Measurements from ENCODE around the gene NEK5. TPM values are rescaled to one million over a fixed set of nuclear protein-coding genes. Genes with fewer than 3 reads are reported as not detected.

Gene NEK5
- total and polyA plus RNA-seq, 2 of the 8 experiments (the other 6 are each of a cell fraction or from before 2014, with no cell fraction given), result 0.12 to 0.35 TPM

DNA sequence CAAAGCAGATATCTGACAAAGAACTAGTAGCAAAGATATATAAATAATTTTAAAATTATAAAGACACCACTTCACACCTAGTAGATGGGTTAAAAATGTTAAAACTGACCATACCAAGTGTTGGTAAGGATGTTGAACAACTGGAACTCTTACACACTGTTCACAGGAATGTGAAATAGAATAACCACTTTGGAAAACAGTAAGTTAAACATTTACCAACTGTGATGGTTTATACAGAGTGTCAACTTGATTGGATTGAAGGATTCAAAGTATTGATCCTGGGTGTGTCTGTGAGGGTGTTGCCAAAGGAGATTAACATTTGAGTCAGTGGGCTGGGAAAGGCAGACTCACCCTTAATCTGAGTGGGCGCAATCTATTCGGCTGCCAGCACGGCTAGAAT is 85.2 kb downstream of the NEK5 start:
- H4K91ac ChIP-seq (replicated peaks; ENCODE audit: insufficient read length, low read length), result no peak overlapping the region
- H2AFZ ChIP-seq (ENCODE audit: low read length), result no peak overlapping the region
- H2BK20ac ChIP-seq (ENCODE audit: low read length), result no peak overlapping the region
- H3K79me1 ChIP-seq (ENCODE audit: low read depth, low read length), result no peaks in the 10 kb centered on the region
- H3K27me3 ChIP-seq (replicated peaks in 1 of 4; ENCODE audit: control insufficient read depth in 3 of 4, extremely low read depth in 1 of 4, insufficient read depth in 3 of 4, low read length in 3 of 4), result no peaks in the 10 kb centered on the region
- no peaks in the 10 kb centered on the region for H3K23me2 ChIP-seq (ENCODE audit: low read depth, low read length)
- H3K4me2 ChIP-seq (ENCODE audit: insufficient read depth in 1 of 2, low read depth in 2 of 2, low read length in 2 of 2), result no peak overlapping the region
- no peak overlapping the region for H4K8ac ChIP-seq (ENCODE audit: extremely low read depth, insufficient read depth, low read length)
- no peaks in the 10 kb centered on the region for H3K9me3 ChIP-seq (ENCODE audit: insufficient read depth in 2 of 2, low read depth in 1 of 2, low read length in 1 of 2)
- no peak overlapping the region for H2BK5ac ChIP-seq (ENCODE audit: low read depth, low read length)
- no peak overlapping the region for H3K27ac ChIP-seq (ENCODE audit: low read depth, low read length)
- no peak overlapping the region for H2BK15ac ChIP-seq (ENCODE audit: low read length)
- CTCF ChIA-PET (ENCODE audit: partially characterized antibody), result no interaction called here
- H3K79me2 ChIP-seq (ENCODE audit: control insufficient read depth in 1 of 2, insufficient read depth in 2 of 2, low read length in 2 of 2), result no peaks in the 10 kb centered on the region
- H2BK12ac ChIP-seq (ENCODE audit: low read depth, low read length), result no peak overlapping the region
- H4K20me1 ChIP-seq (replicated peaks in 1 of 2; ENCODE audit: control insufficient read depth in 1 of 2, insufficient read depth in 2 of 2, low read length in 2 of 2), result no peaks in the 10 kb centered on the region
- H3K14ac ChIP-seq (ENCODE audit: insufficient read length), result no peak overlapping the region
- H3K4me1 ChIP-seq (replicated peaks in 1 of 4; ENCODE audit: control insufficient read depth in 3 of 4, insufficient read depth in 4 of 4, low read length in 3 of 4), result no peaks in the 10 kb centered on the region
- no peaks in the 10 kb centered on the region for H3K36me3 ChIP-seq (ENCODE audit: control insufficient read depth in 2 of 4, insufficient read depth in 4 of 4, low read length in 3 of 4)
- POLR2A ChIA-PET (ENCODE audit: partially characterized antibody), result no interaction called here
- DNase-seq (ENCODE audit: low read depth in 1 of 2, low spot score in 2 of 2) (no peak), FAIRE-seq (no peak)
- H3K4me3 ChIP-seq (ENCODE audit: extremely low read depth in 1 of 4, insufficient read depth in 2 of 4, low read depth in 3 of 4, low read length in 4 of 4), result no peak overlapping the region
- H3K4ac ChIP-seq (replicated peaks; ENCODE audit: insufficient read length, low read depth, low read length), result no peak overlapping the region
- H4K5ac ChIP-seq (ENCODE audit: insufficient read length, low read depth, low read length), result no peak overlapping the region
- no peak overlapping the region for H3K56ac ChIP-seq (replicated peaks; ENCODE audit: insufficient read length, low read depth, low read length)
- no peak overlapping the region for H3K9ac ChIP-seq (replicated peaks in 1 of 4; ENCODE audit: extremely low read depth in 1 of 4, low read depth in 3 of 4, low read length in 3 of 4)
- 81% methylated on average over 3 of the region's 3 CpGs; no CpG with 5 or more reads in 1 of the 2 experiments for WGBS, 2 experiments (ENCODE audit: extremely low coverage in 1 of 2, insufficient coverage in 1 of 2, insufficient read length in 1 of 2, insufficient replicate concordance in 2 of 2, low coverage in 1 of 2, low lambda C conversion rate in 2 of 2, missing lambda C conversion rate in 1 of 2)
- no peak overlapping the region for H3K23ac ChIP-seq (ENCODE audit: insufficient read length)
- H3K18ac ChIP-seq (ENCODE audit: extremely low read depth, low read length), result no peak overlapping the region
- no peak overlapping the region for H2AK5ac ChIP-seq (ENCODE audit: low read depth, low read length)
- no peak overlapping the region for H2BK120ac ChIP-seq (replicated peaks; ENCODE audit: low read depth, low read length)
- TF ChIP-seq, protein P1, sequence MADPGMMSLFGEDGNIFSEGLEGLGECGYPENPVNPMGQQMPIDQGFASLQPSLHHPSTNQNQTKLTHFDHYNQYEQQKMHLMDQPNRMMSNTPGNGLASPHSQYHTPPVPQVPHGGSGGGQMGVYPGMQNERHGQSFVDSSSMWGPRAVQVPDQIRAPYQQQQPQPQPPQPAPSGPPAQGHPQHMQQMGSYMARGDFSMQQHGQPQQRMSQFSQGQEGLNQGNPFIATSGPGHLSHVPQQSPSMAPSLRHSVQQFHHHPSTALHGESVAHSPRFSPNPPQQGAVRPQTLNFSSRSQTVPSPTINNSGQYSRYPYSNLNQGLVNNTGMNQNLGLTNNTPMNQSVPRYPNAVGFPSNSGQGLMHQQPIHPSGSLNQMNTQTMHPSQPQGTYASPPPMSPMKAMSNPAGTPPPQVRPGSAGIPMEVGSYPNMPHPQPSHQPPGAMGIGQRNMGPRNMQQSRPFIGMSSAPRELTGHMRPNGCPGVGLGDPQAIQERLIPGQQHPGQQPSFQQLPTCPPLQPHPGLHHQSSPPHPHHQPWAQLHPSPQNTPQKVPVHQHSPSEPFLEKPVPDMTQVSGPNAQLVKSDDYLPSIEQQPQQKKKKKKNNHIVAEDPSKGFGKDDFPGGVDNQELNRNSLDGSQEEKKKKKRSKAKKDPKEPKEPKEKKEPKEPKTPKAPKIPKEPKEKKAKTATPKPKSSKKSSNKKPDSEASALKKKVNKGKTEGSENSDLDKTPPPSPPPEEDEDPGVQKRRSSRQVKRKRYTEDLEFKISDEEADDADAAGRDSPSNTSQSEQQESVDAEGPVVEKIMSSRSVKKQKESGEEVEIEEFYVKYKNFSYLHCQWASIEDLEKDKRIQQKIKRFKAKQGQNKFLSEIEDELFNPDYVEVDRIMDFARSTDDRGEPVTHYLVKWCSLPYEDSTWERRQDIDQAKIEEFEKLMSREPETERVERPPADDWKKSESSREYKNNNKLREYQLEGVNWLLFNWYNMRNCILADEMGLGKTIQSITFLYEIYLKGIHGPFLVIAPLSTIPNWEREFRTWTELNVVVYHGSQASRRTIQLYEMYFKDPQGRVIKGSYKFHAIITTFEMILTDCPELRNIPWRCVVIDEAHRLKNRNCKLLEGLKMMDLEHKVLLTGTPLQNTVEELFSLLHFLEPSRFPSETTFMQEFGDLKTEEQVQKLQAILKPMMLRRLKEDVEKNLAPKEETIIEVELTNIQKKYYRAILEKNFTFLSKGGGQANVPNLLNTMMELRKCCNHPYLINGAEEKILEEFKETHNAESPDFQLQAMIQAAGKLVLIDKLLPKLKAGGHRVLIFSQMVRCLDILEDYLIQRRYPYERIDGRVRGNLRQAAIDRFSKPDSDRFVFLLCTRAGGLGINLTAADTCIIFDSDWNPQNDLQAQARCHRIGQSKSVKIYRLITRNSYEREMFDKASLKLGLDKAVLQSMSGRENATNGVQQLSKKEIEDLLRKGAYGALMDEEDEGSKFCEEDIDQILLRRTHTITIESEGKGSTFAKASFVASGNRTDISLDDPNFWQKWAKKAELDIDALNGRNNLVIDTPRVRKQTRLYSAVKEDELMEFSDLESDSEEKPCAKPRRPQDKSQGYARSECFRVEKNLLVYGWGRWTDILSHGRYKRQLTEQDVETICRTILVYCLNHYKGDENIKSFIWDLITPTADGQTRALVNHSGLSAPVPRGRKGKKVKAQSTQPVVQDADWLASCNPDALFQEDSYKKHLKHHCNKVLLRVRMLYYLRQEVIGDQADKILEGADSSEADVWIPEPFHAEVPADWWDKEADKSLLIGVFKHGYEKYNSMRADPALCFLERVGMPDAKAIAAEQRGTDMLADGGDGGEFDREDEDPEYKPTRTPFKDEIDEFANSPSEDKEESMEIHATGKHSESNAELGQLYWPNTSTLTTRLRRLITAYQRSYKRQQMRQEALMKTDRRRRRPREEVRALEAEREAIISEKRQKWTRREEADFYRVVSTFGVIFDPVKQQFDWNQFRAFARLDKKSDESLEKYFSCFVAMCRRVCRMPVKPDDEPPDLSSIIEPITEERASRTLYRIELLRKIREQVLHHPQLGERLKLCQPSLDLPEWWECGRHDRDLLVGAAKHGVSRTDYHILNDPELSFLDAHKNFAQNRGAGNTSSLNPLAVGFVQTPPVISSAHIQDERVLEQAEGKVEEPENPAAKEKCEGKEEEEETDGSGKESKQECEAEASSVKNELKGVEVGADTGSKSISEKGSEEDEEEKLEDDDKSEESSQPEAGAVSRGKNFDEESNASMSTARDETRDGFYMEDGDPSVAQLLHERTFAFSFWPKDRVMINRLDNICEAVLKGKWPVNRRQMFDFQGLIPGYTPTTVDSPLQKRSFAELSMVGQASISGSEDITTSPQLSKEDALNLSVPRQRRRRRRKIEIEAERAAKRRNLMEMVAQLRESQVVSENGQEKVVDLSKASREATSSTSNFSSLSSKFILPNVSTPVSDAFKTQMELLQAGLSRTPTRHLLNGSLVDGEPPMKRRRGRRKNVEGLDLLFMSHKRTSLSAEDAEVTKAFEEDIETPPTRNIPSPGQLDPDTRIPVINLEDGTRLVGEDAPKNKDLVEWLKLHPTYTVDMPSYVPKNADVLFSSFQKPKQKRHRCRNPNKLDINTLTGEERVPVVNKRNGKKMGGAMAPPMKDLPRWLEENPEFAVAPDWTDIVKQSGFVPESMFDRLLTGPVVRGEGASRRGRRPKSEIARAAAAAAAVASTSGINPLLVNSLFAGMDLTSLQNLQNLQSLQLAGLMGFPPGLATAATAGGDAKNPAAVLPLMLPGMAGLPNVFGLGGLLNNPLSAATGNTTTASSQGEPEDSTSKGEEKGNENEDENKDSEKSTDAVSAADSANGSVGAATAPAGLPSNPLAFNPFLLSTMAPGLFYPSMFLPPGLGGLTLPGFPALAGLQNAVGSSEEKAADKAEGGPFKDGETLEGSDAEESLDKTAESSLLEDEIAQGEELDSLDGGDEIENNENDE (IDR thresholded peaks at IDR 0.05; ENCODE audit: insufficient replicate concordance, low read length), result no peak

Data from H1 (cell line).